Kasumi-1 (cell line): Measurements from ENCODE around the gene DPF3.

Experiments
- DNase-seq, 2 experiments: peaks; one replicate each; lab custom pipeline; 2025; lab: John Stamatoyannopoulos, UW

The DPF3 gene

DNA sequence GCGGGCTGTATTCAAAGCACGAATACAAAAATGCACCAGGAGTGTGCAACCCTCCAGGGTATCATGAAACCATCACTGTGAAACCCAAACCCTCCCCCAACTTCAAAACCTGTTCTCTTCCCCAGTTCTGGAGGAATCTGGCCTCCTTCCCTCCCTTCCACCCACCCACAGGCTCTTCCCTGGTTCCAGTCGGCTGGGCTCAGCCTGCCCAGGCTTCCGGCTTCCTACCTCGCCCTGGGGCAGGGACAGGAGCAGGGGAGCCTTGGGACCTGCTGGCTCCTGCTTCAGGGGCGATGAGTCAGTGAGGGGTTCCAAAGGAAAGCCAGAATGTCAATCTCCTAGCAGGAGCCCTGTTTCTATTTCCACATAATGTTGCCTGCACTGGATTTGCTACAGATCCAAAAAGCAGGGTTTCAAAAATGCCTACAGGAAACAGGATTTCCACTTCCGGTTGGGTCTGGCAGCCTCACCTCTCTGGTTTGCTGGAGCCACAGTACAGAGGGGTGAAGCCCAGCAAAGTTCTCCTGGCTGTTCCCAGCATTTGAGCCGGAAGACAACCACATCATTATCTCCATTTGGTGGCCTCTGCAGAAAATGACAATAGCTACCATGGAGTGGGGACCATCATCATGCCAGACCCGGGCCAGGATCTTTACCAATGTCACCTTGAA lies 278.3 kb downstream of the DPF3 start:
- no peak for DNase-seq

DNA sequence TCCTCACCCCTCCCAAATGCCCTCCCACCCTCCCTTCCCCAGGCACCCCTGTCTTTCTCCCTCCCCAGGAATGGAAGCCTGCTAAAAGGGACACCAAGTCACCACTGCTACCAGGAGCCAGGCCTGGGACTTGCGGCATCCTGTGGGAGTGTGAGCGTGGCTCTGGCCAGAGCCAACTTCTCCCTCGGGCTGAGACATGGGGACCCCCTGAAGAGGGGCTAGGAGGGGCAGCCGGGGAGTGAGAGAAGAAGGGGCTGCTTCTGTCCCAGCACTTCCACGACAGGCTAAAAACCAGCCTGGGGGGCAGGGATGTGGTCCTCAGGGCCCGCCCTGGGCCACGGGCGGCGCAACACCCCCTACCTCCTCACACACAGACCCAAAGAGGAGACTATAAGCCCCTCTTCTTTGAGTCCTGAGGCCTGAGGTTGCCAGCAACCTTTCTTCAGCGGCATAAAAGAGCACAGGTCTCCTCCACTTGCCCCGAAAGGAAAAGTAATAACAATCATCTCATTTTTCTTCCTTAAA lies 278.9 kb downstream of the DPF3 start:
- no peak for DNase-seq

DNA sequence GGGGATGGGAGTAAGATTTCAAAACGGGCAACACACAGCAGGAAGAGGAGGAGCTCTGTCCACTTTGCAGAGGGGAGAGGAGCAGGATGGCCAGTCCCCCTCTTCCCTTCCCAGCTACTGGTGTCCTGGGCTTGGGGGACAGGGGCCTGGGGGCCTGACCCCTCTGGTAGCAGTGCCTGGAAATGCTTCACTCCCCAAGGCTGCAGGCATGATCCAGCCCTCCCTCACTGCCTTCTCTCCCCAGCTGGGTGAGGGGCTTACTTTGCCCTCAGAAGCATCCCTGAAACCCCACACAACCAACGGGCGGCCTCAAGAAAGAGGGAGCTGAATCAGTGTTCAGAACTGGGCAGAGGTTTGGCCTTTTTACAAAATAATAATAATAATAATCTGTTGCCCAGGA lies 279.5 kb downstream of the DPF3 start:
- DNase-seq: no peak

DNA sequence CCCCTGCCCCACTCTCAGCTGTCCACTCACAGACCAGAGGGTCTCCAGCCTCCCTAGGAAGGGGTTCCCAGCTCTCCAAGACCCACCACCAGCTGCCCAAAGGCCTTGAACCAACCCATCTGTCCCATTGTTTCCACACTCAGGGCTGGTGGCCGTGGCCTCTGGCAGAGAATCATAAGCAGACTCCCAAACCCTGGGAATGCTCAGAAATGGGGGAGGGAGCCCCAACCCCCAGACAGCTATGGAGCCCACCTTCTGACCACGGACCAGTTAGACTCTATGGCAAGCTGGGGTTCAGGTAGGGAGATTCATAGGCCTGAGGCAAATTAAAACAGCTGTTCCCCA lies 280.0 kb downstream of the DPF3 start:
- no peak for DNase-seq

DNA sequence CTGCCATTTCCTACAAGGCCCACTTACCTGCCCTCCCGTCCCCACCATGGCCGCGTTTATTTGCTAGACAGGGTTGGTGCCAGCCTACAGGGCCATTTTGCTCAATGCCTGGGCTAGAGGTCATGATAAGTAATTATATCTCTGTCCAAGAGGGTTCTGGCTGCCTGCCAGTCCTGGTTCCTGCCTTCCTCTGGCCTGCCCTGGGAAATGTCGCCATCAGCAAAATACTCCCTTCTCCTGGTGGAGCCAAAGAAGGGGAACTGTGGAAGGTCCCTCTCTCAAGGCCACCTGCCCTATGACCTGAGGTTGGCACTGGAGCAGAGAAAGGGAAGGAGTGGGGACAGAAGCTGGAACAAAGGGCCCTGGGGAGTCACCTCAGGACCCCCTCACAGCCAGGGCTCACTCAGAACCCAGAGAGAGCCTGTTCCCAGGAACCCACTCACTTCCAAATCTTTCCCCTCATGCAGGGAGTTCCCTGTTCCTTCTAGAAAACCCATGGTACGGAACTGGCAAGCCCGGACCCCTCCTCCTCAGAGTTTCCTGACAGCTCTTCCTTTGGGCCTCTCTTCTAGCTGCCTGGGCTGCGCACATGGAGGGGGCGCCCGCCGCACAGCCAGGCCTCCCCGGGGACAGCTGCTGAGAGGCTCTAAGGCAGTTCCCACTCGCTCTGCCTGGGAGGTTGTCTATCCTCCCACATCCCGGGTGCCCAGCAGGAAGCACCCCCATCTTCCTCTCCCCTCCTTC lies 280.5 kb downstream of the DPF3 start:
- DNase-seq: no peak

DNA sequence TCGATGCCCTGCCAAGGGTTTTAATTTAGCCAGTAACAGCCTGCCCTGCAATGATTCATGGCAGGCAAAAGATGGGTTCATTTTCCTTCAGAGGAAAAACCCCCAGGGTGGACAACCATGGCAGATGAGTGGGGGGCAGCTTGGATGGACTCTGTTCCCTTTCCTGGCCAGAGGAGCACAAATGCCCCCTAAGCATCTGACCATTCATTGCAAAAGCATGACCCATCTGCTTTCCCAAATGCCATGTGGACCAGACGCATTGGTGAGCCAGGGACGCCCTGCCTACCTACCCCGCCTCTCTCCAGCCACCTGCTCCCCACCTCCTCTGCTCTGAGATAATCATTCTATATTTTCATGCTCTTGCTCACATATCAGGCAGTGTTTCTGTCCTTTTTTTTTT lies 281.9 kb downstream of the DPF3 start:
- DNase-seq: no peak

DNA sequence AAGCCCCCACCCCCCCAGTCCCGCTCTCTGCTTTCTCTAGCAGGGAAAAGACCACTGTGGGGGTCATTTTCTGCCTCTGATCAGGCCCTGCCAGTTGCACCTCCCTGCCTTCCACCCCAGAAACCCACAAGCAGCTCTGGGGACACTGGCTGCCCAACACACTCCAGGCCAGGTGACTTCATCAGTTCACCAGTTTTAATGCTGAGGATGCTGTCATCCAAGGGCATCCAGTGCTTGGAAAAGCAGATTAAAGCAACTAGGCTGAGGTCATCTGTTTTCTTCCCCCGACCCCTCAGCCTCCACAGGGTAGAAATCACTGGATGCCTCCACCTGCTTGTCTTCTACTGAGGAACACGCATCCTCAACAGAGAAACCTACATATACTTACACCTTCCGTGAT lies 282.4 kb downstream of the DPF3 start:
- no peak for DNase-seq

DNA sequence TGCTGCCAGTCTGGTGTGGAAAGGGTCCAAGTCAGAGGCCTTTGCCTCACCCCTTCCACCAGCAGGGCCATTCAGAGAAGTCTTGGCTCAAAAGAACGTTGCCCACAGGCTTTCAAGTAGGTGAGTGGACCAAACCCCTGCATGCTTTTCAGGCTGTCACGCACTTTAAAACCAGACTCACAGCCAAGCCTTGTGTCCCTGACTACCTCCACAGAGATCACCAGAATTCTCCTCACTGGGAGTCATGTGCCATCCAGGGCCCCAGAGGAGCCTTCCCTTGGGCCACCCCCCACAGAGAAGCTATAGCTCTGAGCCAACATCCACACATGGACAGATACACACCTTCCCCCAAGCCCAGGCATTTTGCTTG lies 283.1 kb downstream of the DPF3 start:
- DNase-seq: no peak

DNA sequence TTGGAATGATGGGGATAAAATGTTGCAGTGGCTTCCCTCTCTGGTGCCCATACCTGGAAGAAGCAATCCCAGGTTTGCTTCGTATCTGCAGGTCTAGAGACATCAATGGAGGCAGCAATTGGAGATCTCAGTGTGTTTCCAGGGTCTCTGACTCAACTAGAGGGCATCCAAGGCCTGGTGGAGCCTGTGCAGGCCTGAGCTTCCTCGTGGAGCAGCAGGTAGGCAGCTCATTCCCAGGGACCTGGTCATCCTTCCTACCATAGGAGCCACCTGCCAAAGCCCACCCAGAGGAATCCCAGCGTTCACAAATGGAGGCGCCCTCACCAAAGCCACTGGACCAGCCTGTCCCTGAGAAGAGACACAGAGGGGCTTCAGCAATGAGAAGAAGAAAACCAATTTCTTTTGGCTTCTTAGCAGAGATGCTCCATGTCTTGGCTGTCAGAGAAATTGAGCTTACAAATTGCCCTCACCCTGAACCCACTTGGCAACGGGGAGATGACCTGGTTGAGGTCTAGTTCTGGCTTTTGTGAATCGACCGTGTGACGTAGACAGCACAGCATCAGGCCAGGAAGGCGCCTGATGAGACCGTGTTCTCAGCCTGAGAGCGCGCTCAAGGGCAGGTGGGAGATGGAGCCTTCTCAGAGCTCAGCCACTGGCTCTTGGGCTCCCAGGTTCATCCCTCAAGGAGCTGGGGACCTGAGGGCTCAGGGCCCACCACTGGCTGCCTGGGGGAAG lies 283.6 kb downstream of the DPF3 start:
- DNase-seq: no peak

DNA sequence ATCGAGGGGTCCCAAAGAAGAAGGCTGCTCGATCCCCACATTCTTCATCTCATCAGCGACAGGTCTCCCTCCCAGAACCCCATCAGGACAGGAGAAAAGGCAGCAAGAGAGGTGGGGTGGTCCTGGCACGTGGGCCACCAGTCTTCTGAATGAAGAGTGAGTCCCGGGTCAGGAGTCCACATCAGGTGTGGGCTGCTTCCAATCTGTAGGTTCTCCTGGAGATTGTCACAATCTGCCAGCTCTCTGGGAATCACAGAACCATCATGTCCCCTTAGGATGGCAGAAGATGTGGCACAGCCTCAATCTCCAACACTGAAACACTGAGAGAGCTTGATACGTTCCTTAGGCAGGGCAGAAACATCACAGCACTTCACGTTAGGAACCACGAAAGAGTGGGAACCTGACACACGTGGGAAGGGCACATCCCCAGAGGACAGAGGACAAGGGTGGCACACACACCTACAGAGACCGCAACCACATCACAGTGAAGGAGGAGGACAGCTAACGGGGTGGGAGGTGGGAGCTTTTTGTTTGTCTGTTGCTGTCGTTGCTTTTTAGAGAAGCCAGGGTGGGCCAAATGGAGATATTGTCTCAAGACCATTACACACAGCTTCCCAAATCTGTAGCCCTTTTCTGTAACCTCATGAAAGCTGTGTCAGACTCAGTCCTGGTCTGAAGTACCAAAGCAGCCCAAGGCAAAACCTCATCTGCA lies 284.5 kb downstream of the DPF3 start:
- no peak for DNase-seq

DNA sequence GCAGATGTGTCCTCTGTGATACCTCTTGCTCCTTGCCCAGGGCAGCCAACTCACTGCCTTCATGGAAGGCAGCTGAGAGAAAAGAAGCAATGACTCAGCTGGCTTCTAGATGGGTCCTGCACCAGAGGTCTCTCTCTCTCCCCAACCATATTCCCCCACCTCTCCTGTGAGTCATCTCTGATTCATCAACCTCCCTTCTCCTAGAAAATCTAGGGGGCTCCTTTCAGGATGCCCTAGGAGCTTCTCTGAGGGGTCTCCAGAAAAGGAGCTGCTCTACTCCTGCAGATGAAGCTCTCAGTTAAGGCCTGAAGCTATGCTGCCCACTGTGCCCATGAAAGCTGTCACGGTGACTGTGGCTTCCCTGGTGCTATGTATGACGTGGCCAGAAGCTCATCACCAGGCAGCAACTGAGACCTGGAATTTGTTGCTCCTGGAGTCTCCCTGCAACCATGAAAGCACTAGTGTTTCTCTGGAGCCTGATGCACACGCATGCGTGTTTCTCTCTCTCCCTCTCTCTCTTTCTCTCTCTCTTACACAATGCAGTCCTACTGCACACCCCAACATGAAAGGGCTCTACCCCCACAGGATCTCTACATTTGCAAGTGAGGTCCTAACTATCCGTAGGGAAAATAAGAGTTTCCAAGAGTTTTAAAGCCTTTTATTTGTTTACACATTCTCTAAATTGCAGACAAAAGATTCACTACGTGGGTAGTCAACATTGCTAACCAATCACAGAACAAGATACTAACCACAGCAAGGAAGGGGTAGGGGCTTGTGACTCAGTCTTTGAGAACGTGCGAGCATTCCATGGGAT lies 285.3 kb downstream of the DPF3 start:
- DNase-seq: no peak

DNA sequence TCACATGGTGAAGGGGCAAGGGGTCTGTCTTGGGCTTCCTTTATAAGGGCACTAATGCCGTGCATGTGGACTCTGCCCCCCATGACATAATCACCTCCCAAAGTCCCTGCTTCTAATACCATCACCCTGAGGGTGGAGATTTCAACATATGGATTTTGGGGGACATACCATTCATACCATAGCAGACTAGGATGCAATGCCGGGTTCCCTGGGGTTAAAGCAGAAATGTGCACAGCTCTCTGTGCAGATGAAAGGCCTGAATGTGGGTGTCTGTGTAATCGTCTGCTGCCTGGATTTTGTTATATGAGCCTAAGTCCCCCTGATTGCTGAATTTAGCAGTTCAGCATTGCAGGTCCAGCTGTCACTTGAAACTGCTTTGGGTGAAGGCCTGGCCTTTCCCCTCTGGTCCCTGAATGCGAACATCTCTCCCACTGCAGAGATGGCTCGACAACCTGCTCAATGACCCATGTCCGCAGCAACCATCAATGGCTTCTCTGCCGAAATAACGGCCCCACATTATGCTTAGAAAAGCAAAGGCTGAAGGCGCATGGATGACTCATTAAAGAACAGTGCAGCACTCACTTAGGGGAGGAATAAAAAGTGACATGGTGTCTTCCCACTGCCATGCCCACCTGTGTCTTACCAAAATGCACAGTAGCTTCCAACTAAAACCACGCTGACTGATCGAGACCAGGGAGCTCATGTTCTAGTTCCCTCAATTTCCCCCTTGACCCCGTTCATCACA lies 286.3 kb downstream of the DPF3 start:
- no peak for DNase-seq

DNA sequence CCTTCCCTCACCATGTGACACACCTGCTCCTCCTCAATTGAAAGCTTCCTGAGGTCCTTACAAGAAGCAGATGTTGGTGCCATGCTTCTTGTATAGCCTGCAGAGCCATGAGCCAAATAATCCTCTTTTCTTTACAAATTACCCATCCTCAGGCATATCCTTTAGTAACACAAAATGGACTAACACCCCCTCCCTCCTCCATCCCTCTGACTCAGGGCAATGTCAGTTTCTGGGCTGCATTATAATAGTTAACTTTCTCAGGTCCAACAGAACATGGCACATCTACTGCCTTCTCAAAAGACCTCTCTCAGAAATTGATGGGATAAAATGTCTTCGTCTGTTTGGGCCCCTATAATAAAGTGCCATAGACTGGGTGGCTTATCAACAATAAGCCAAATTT lies 287.0 kb downstream of the DPF3 start:
- no peak for DNase-seq

DNA sequence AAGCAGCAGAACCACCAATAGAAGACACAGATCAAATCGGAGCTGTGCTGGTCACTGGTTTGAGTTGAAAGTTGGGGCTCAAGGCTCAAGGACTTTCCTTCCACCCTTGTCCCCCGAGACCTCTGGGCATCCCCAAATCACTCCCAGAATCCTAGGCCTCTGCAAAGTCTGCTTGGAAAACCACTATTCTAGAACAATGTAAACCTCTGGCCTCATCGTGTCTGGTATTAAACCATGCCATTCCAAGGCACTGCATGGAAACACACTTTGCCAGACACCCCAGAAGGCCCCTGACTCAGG lies 288.0 kb downstream of the DPF3 start:
- DNase-seq: no peak

DNA sequence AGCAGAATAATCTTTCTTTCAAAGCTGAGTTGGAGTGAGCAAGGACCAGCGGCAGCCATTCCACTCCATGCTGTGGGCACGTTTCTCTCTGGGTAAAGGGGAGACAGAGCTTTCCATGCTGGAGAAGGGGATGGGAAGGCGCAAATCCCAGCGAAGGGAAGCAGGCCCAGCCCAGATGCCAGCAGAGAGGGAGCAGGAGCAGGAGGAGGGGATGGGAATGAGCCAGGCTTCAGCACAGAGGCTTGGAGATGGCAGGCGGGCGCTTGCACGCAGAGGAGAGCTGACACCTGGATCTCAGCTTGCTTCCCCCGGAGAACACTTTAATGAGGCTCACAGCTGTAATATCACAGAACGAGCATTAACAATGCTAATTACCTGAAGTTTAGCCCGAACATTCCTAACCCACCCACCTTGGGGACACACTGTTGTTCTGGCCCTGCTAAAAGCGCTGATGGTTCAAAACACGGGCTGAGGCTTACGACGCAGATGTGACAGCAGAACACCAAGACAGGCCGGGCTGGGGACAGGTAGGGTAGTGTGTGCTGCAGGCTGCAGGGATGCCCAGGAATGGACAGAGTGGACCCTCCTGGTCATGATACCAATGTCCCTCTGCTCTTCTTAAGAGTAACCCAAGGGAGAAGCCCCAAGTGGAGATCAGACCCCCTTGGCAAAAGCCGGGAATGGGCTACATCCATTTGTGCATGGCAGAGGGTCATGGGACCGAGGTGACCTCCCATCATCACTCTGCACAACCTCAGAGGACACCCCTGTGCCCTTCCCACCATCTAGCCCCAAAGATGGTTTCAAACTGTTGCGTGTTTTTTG lies 288.6 kb downstream of the DPF3 start:
- no peak for DNase-seq

DNA sequence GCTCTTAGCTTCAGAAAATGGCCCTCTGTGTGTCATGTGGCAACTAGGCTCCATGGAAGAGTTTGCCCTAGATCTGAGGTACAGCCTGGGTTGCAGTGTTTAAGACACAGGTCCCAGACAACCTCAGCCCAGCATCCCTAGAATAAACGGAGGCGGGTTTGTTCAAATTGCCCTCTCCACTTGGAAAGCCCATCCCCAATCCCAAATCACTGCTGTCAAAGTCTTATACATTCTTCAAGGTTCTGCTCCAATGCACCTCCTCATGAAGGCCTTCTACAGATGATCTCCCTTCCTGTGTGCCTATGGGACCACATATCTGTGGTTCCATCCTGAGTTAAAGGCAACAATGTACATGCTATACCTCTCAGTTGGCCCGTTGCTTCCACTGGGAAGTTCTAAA lies 289.8 kb downstream of the DPF3 start:
- DNase-seq: no peak

DNA sequence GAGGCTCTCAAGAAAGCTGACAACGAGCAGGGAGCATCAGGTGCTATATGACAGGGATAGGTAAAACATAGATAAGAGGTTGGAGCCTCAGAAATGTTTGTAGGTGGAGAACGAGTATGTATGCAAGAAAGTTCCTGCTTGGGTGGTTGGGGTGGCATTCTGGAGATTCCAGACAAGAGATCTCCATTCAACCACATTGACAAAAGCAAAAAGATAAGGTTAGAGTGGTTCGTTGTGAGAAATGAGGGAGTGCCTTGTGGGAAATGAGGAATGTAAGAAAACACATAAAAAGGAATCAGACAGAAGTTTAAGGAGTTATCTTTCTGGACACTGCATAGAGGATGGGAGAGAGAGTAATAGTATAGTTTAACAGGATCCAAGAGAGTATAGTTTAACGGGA lies 290.3 kb downstream of the DPF3 start:
- no peak for DNase-seq

DNA sequence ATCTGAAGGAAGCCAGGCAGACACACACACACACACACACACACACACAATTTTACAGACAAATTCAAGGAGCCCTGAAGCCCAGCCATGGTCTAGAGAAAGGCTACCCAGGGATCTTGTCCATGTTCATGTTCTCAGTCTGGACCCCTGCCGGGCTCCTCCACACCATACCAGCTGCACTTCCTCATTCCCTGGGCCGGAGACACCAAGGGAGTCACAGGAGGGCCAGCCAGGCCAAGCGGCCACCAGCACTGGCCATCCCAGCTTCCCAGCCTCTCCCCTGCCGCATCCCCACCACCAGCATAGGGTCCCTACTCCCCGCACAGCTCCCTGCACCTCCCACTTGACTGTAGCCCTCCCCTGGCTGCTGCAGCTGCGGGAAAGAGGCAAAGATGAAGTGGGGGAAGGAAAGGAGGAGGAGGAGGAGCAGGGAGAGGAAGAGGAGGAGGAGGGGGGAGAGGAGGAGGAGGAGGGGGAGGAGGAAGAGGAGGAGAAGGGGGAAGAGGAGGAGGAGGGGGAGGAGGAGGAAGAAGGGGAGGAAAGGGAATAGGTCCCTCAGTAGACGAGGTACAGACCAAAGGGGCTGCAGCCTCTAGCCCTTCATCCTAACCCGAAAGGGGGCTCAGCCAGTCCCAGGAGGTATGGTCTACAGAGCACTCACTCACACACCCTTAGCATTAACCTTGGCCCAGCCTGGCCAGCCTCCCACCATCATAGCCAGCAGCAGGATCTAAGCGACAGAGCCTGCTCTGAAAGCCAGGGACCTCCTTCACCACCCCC lies 293.2 kb downstream of the DPF3 start:
- peak in 1 of 2 experiments; percentile 1 for DNase-seq
